GM08714 (cell line): ENCODE results near the gene ZNF213.

Experiments used
- H3K4me3 ChIP-seq: fragments of 200-500 bp; sonication (Bioruptor generic); 2 replicates; pipeline ENCODE4 v1.5.1; 2014; ENCODE audit warnings: mild to moderate bottlenecking, low read length, inconsistent platforms
- ZNF274 ChIP-seq: IDR thresholded peaks from 2 replicates; pipeline ENCODE4 v1.6.1; 2012; ENCODE audit warnings: mild to moderate bottlenecking, low read depth, low read length

The ZNF213 gene

GRCh38 chr16:3189869-3190268, 55.0 kb downstream of the ZNF213 start:
- no peak for TF ChIP-seq ZNF274
- peak overlapping the region; percentile 62; the same call in 1 of the 2 replicates for H3K4me3 ChIP-seq

GRCh38 chr16:3190949-3191353, 56.1 kb downstream of the ZNF213 start:
- no peak for TF ChIP-seq ZNF274
- H3K4me3 ChIP-seq: peak overlapping the region; percentile 56
